Measurements from ENCODE around the gene AGBL4.
"Not testable (repeated sequence)": the region's sequence is repeated elsewhere in the genome, so short reads cannot be mapped to it uniquely, and the experiment has no call there.

The AGBL4 gene

DNA sequence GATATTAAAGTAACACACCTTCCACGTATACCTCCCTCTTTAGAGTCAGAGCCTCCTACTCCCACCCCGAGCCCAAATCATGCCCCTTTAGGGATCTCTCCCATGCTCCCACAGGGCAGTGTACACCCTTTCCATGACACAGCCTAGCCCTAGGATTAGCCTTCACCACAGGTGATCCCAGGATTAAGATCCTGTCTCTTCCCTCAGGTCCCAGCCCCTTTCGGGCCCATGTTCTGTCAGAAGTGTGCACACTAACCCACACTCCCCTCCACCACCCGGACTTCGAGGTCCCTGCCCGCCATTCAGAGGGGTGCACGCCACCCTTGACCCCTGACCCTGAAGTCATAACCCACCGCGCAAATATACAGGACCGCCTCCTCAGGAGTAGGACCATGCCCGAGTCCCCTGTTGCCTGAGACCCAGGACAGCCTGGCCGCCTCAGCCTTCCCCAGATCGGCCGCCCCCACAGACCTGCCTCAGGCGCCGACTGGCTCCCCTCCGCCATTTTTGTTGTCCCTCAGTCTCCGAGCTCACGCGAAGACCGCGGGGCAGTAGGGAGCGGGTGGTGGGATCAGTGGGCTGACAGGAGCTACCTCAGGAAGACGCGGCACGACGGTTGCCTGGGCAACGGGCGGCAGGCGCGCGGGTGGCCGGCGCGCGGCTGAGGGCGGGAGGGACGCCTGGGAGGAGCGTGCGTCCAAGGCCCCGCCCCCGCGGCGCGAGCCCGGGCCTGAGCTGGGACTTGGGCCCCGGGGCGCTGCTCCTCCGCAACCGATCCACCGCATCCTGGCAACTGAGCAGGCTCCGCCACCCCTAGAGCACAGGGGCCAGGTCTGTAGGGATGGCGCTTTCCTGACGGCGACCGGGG, at the start of gene AGBL4:
TSS of gene AGBL4 (minus strand) at position 663 of the 868 bp plus-strand sequence.
- DNase-seq, result no peak

DNA sequence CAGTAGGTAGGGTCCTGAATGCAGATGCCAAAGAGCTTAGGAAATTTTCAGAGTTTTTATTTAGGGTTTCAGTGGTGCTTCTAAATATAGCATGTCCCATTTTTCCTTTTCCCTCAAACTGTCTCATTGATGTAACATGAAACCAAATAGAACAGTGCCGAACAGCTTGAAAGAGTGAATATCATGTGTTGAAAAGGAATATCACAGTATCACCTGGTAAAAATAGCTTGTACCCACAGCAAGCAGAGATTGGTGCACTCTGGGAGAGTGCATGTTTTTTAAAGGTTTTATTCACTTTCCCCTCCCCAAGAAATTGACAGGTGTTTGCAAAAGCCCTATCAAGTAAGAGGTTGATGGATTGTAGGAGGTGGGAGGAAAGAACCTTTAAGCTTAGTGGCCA, 43.1 kb upstream of the AGBL4 start:
- no peak for DNase-seq

DNA sequence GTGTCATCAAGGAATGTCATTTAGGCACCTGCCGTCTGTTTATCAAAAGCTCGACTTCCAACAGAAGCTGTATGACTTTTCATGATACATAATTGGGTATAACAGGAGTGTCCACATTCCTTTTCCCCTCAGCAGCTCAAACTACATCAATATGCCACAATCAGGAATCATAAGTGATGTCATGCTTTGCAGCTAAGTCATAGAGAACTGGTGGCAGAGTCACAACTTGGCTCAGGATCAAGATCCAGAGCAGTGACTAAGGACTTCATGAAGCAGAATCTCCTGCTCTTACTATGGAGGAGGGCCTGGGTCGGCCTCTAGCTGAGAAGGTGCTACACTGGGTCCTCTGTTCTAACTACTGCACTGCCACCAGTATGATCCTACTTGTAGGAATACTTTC, 36.5 kb upstream of the AGBL4 start:
- DNase-seq, result no peak

DNA sequence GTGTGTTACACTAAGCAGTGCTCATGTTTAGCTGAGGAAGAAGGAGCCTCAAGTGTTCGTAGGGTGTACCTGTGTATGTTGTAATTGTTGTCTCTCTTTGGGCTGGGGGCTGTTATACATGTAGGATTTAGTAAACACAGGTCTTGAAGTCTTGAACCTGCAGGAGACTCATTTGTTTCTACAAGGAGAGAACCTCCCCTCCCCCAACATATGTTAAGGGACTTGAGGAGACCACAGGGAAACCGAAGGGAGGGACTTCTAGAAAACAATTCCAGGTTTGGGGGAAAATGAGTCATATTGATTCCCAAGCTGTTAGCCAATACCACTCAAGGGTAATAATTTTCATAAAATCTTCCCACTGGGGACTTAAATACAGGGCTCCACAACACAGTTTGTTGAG, 25.0 kb upstream of the AGBL4 start:
- no peak for DNase-seq

DNA sequence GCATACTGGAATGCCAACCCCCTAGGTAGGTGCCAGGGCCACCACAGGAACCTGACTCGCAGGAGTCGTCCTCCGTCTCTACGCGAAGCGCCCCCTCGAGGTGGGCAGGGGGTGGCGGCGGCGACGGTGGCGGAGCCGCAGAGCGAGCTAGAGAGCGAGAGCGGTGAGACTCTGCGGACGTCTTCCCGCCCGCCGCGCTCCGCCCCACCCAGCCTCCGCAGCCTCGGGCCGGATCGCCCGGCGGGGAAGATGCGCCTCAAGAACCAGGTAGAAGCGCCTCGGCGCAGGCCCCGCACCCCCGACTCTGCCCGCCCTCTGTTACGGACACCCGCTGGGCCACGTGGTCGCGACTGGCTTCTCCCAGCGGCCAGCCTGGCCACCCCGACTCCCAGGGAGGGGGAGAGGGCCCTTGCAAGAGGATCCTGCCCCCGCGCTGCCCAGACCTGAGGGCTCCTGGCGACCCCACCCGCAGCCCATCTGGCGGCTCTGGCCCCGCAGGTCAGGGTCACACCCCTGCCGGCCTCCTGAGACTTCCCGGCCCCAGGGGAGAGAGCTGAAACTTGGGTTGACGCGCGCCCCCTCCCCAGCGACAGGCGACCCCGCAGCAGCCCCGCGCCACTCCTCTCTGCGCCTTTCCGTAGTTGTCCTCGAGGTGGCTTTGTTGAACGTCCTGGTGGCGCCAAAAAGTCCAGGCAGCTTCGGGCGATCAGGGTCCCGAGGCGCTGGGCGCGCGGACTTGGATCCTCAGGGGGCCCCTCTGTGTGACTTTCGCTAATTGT, 24.4 kb upstream of the AGBL4 start:
- DNase-seq, result no peak

DNA sequence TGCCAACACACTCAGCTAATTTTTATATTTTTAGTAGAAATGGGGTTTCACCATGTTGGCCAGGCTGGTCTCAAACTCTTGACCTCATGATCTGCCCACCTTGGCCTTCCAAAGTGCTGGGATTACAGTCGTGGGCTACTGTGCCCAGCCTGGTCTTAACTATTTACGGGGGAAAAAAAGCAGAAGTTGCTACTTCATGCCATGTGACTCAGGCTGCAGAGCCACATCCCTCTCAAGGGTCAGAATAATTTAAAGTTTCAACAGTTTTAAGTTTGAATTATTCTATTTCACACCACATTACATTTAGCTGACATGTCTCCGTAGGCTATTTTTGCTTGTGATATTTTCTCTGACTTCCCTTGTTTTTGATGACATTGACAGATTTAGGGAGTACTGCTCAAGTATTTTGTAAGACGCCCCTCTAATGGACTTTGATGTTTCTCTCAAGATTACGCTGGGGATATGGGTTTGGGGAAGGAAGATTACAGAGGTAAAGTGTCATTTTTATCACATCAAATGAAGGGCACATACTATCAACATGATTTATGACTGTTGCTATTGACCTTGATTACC, 14.6 kb upstream of the AGBL4 start:
- no peak for DNase-seq

DNA sequence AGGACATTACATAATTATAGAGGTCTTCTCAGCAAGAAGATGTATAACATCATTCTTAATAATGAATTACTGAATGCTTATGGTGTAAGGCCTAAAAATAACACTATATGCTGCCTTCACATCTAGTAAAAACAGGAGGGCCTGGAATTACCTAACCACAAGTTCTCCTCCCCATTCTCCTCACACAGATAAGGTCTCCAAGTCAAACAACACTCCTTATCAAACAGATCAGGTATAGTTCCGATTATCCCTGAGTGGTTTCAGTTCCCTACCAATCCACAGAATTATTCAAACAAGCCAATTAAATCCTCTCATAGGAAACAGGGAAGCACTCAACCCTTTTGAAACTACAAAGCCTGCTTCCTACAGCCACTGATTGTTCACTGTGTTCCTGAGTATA, 4.0 kb upstream of the AGBL4 start:
- no peak for DNase-seq

DNA sequence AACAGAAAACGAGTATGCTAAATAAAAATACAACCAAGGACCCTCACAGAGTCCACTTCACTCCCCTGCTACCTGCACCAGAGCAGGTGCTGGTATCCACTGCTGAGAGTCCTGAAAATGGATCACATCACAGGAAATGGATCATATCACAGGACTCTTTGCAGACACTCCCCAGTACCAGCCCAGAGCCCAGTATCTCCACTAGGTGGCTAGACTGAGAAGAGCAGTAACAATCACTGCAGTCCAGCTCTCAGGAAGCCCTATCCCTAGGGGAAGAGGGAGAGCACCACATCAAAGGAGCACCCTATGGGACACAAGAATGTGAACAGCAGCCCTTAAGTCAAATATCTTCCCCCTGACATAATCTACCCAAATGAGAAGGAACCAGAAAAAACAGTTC, 28.0 kb downstream of the AGBL4 start:
- no peak for DNase-seq

DNA sequence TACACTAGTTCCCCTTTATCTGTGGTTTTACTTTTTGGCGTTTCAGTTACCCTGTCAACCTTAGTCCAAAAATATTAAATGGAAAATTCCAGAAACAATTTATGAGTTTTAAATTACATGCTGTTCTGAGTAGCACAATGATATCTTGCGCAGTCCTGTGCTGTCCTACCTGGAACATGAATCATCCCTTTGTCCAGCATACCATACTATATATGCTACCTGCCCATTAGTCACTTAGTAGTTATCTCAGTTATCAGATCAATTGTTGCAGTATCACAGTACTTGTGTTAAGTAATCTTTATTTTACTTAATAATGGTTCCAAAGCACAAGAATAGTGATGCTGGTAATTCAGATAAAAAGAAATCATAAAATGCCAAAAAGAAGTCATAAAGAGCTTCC, 52.7 kb downstream of the AGBL4 start:
- DNase-seq, result no peak

DNA sequence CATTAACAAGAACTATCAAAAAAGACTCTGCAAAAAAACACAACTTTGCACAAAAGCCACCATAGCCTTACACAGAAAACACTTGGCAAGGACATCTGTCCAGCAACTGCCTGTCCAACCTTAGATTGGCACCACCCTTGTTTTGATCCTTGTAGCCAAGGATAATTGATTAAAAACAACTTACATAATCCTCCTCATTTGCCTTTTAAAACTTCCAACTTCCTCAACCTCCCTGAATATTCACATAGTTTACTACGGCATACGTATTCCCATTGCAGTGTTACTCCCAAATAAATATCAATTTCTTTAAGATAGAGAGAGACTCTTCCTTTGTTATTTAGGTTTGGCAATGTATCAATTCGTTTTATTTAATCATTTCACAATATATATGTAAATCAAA, 72.4 kb downstream of the AGBL4 start:
- no peak for DNase-seq

DNA sequence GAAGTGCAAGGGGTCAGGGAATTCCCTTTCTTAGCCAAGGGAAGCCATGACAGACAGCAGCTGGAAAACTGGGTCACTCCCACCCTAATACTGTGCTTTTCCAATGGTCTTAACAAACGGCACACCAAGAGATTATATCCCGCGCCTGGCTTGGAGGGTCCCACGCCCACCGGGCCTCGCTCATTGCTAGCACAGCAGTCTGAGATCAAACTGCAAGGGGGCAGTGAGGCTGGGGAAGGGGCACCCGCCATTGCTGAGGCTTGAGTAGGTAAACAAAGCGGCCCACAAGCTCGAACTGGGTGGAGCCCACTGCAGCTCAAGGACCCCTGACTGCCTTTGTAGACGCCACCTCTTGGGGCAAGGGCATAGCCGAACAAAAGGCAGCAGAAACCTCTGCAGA, 108.5 kb downstream of the AGBL4 start:
- not testable (repeated sequence) for DNase-seq

DNA sequence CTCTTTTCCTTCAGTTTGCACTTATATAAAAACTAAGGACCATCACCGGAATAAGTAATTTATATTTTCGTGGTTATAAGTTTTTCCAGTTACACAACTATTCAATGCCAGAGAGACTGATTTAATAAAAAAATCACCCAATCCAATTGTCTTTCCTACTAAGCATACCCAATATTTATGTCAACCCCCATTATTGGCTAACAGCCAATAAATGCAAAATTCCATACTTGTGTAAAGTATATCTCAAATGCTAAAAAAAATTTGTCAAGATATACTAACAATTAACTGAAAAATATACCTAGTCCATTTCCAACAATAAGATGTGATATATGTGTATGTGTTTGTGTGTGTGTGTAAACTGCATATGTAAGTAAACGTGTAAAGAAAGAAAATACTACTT, 117.4 kb downstream of the AGBL4 start:
- no peak for DNase-seq

DNA sequence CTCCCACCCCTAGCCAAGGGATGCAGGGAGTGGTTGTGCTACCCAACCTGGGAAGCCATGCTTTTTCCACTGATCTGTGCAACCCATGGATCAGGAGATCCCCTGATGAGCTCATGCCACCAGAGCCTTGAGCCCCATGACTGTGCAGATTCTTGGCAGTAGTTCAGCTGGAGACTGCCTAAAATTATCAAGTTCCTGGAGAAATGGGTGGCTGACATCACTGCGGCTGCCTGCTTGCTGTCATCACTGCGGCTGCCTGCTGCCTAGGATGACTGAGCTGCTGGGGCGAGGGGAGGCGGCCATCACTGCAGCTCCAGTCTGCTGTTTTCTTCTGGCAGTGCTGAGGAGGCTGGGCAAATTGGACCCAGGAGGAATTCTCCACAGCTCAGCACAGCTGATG, 159.2 kb downstream of the AGBL4 start:
- no peak for DNase-seq

DNA sequence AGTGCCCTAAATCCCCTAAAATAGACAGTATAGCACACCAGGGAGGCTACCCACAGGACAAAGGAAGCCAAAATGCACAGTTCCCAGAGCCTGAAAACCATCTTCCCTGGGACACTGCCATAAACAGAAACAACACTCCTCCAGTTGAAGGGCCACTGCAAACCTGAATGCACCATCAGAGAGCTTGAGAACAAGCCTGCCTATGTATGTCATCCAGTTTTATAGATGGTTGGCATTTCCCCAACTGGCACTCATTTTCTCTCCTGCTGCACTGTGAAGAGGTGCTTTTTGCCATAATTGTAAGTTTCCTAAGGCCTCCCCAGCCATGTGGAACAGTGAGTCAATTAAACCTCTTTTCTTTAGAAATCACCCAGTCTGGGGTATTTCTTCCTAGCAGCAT, 169.0 kb downstream of the AGBL4 start:
- DNase-seq, result no peak

DNA sequence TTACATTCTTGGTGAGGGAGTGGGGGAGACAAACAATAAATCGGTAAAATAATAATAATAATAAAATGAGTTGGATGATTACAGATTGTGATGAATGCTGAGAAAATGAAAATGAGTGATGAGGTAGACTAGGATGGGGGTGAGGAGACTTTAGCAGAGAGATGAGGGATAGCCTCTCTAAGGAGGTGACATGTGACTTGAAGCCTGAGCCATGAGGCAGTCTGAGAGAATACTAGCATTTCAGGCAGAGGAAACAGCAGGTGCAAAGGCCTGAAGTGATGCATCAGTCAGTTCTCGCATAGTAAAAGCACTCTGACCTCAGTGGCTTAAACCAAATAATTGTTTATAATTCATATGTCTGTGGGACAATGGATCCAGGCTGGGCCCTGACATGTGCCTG, 181.2 kb downstream of the AGBL4 start:
- no peak for DNase-seq

DNA sequence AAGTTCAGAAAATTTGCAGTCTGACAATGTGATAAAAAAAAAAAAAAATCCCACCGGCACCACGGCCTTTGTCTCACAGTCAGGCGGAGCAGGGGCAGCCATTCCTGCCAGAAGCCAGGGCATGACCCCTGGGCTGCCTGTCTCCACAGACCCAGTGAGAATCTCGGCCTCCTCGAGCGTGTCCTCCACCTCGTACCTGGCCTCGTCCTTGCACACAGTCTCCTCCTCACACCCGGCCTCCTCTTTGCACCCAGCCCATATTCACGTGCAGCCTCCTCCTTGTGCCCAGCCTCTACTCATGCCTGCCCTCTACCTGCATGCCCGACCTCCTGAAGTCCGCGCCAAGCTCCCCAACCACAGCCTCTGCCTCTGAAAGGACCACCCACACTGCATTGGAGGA, 182.0 kb downstream of the AGBL4 start:
- no peak for DNase-seq

DNA sequence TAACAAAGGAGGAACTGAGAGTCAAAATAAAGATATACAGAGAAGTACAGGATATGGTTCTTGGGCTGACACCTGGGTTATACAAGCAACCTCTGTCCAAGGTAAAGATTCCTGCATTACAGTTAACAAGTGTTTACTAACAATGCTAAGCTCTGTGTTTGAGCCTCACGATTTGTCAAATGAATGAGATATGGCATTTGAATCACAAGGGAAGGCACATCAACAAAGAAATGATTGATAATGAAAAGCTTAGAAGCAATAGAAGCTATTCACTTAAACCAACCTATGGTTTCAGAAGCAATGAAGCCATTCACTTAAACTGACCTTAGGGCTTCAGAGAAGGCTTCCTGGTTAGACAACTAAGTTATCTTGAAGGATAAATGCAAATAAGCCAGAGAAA, 199.5 kb downstream of the AGBL4 start:
- no peak for DNase-seq

DNA sequence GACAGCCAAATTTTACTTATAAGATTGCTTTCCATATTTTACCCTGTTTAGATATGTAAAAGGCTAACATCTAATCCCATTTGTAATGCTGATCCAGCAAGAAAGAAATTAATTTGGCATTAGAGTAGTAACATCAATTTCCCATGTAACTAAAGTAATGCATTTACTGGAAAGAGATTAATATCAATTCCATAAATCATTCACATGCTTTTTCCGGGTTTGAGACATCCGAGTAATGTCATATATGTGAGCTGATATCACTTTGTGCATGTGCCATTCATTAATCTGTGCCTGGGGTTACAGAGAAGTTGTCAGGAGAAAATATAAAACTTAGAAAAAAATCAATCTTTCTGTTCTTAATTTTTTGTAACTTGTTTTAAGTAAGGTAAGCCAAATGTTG, 206.1 kb downstream of the AGBL4 start:
- DNase-seq, result no peak

DNA sequence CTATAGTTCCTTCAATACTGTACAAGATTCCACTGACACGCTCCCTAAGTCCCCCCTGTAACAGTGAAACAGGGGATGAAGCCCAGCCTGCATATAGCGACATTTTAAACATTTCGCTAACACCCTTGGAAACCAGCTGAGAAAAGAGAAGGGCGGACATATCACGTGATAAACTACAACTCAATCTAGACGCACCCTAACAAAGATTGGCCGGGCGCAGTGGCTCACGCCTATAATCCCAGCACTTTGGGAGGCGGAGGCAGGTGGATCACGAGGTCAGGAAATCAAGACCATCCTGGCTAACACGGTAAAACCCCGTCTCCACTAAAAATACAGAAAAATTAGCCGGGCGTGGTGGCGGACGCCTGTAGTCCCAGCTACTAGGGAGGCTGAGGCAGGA, 236.7 kb downstream of the AGBL4 start:
- not testable (repeated sequence) for DNase-seq

DNA sequence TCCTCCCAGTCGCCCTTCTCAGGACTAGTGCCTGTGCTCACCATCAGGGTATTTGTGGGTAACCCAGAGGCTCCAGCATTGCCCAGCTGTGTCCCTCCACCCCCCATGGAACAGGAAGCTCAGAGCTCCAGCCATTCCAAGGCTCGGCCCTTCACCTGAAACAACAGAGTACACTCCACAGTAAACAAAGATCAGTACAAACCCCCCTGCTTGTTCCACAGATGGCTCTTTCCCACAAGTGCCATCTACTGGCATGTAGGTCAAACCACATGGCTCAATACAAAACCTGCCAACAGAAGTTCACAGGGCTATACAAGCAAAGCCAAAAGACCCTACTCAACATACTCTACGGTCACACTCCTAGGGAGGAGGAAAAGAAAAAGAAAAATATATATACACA, 258.7 kb downstream of the AGBL4 start:
- DNase-seq, result no peak

DNA sequence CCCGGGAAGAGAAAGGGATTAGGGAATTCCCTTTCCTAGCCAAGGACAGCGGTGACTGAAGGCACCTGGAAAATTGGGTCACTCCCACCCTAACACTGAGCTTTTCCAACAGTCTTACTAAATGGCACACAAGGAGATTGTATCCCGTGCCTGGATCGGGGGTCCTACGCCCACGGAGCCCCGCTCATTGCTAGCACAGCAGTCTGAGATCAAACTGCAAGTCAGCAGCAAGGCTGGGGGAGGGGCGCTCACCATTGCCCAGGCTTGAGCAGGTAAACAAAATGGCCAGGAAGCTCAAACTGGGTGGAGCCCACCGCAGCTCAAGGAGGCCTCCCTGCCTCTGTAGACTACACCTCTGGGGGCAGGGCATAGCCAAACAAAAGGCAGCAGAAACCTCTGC, 285.6 kb downstream of the AGBL4 start:
- not testable (repeated sequence) for DNase-seq

DNA sequence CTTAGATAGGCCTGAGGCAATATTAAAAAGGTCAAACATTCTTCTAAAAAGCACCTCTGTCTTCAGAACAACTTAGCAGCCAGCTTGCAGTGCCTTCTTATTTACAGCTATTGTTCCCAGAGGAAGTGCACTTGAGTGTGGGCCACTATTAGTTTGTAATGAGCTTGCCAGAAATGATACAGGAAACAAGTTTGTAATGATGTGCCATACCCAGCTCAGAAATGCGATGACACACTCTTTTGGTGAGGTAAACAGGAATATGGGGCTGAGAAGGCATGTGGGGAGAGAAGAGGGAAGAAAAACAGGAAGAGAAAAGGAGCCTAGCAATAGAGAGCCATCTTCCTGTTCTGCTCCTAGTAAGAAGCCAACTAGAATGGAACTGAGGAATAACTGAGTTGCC, 295.4 kb downstream of the AGBL4 start:
- DNase-seq, result no peak

DNA sequence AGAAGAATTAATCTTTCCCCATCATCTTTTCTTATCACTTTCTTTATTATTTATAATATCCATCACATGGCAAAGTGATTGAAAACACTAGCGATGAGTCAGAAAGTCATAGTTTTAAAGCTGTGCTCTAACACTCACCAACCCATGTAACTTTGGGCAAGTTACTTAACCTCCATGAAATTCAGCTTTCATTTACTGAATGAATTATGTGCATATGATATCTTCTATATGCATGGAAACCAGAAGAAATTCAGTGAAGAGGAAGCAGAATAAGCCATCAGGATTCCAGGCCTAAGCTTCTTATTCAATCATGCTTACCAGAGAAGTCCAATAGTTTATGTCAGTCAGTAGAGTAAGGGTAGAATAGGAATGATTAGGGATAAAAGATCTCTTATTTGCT, 300.1 kb downstream of the AGBL4 start:
- no peak for DNase-seq

DNA sequence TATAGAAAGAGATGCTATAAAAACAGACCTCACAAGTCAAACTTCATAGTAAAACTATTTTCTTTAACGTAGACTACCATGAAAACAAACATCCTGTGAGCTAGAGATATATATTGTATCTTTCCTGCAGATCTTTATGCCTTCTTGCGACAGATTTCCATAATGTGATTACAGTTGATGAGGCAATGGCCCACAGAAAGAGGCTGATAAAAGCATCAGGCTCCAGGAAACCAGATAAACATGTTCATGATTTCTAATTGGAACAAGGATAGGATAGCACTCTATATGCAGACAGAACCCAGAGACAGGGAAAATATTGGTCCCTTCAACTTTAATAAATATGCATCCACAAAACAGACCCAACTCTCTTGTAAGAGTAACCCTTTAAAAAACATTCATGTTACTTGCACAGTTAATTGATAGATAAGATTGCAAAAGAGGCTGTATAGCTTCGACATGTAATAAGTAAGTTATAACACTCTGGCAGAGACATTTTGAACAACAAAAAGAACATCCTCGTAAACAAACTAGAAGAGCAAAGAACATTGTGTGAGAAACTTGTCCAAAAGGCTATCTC, 329.4 kb downstream of the AGBL4 start:
- DNase-seq, result peak; percentile 61
